GM12864 (cell line): ENCODE data around the gene PCNA.

Source experiments
- DNase-seq: peaks from one replicate; pipeline ENCODE4 v3.0.0-alpha.2; 2011; ENCODE audit warnings: low read depth
- H3K4me3 ChIP-seq: 2 replicates; pipeline ENCODE4 v1.5.1; 2011; ENCODE audit warnings: mild to moderate bottlenecking, low read depth, low read length, control low read depth
- CTCF ChIP-seq: IDR thresholded peaks from 2 replicates; pipeline ENCODE4 v1.5.1; 2011; ENCODE audit warnings: low read depth, mild to moderate bottlenecking, moderate library complexity, low read length, control low read depth, inconsistent platforms; ENCODE audit errors: missing control alignments

PCNA gene

GRCh38 chr20:5127859-5128424 lies 8.2 kb upstream of the PCNA start:
- no peak for DNase-seq
- no peak for TF ChIP-seq CTCF
- peak overlapping the region; percentile 78 for H3K4me3 ChIP-seq

GRCh38 chr20:5127204-5127858 lies 7.6 kb upstream of the PCNA start:
- peak overlapping the region; percentile 78 for H3K4me3 ChIP-seq
- DNase-seq, result peak; percentile 57
- TF ChIP-seq CTCF, result no peak

GRCh38 chr20:5126512-5127203 lies 6.9 kb upstream of the PCNA start, which contains the start of gene CDS2:
Gene CDS2 (plus strand): TSS chr20:5127008. CDS start chr20:5127093, 85 bp downstream.
- H3K4me3 ChIP-seq, result peak within 1 kb of the TSS; percentile 78
- TF ChIP-seq CTCF, result peak; percentile 38
- peak; percentile 97 for DNase-seq

GRCh38 chr20:5122873-5123260 lies 3.1 kb upstream of the PCNA start:
- TF ChIP-seq CTCF, result no peak
- no peak overlapping the region for H3K4me3 ChIP-seq

GRCh38 chr20:5120185-5120476 lies 373 bp upstream of the PCNA start:
- no peak for DNase-seq
- peak overlapping the region; percentile 99 for H3K4me3 ChIP-seq
- no peak for TF ChIP-seq CTCF

More at GRCh38 chr20:5122873-5123260, 3.1 kb upstream of the PCNA start:
- DNase-seq, result no peak

GRCh38 chr20:5119143-5119434 lies 669 bp downstream of the PCNA start:
- H3K4me3 ChIP-seq, result peak overlapping the region; percentile 99
- no peak for TF ChIP-seq CTCF
- DNase-seq, result no peak
